A673 (cell line): ENCODE results near the gene HMGXB4.

Experiments
- CTCF ChIP-seq: fragments of 300-800, 200-600 bp; sonication (generic); conservative IDR thresholded peaks from 2 replicates; pipeline ENCODE4 v1.5.1; 2017; ENCODE audit warnings: low read depth, mild to moderate bottlenecking, antibody characterized with exemption, low read length, moderate library complexity, mixed read lengths
- EZH2 ChIP-seq: fragments of 200-600 bp; sonication (generic); IDR thresholded peaks from 2 replicates; pipeline ENCODE4 v1.6.1; 2017; ENCODE audit warnings: borderline replicate concordance, low read depth, mild to moderate bottlenecking, mixed read lengths, antibody characterized with exemption, low read length; ENCODE audit not compliant: poor library complexity, severe bottlenecking

- TF ChIP-seq CTCF = no peak
- no peak for TF ChIP-seq EZH2
Measured at GRCh38 chr22:35217527-35217926, 39.8 kb upstream of the HMGXB4 start.
